ENCODE measurements around the gene ALDH1A3. TPM values are rescaled to one million over a fixed set of nuclear protein-coding genes. Genes with fewer than 3 reads are reported as not detected.
A peak's percentile ranks its signal among the peaks of the same experiment; 100 is the strongest.

The ALDH1A3 gene
- total RNA-seq, 1 donor from 2014 or later = 62.9 TPM

GRCh38 chr15:100901702-100902435, 22.2 kb downstream of the ALDH1A3 start:
- Histone ChIP-seq H3K36me3 (no peaks in the 10 kb centered on the region), H3K27ac (peak overlapping the region; percentile 87), H3K27me3 (no peaks in the 10 kb centered on the region), H3K4me1 (peaks cover 44% of the 10 kb centered on the region), H3K9me3 (no peaks in the 10 kb centered on the region), H3K4me3 (peak overlapping the region; percentile 19 to 29)
- intact Hi-C loops (cut with DNase I) = no loop called here
- TF ChIP-seq CTCF (IDR thresholded peaks at IDR 0.05) (no peak), POLR2A (IDR thresholded peaks at IDR 0.05) (no peak), POLR2AphosphoS5 (IDR thresholded peaks at IDR 0.05; ENCODE audit: insufficient read depth in 1 of 2, low read depth in 1 of 2) (no peak)
- no peak for DNase-seq (ENCODE audit: extremely low spot score in 2 of 2)

GRCh38 chr15:100902436-100903167, 23.0 kb downstream of the ALDH1A3 start:
- peaks cover 44% of the 10 kb centered on the region for H3K4me1 ChIP-seq
- peak overlapping the region; percentile 19 to 29 for H3K4me3 ChIP-seq
- TF ChIP-seq CTCF (IDR thresholded peaks at IDR 0.05) (no peak), POLR2AphosphoS5 (IDR thresholded peaks at IDR 0.05; ENCODE audit: insufficient read depth in 1 of 2, low read depth in 1 of 2) (peak; percentile 88 to 92)
- no peaks in the 10 kb centered on the region for H3K9me3 ChIP-seq
- no peaks in the 10 kb centered on the region for H3K27me3 ChIP-seq
- intact Hi-C loops (cut with DNase I) = no loop called here
- H3K36me3 ChIP-seq = no peaks in the 10 kb centered on the region
- DNase-seq (ENCODE audit: extremely low spot score in 2 of 2) = peak in 1 of 2 donors; percentile 94
- H3K27ac ChIP-seq = peak overlapping the region; percentile 87

- Histone ChIP-seq H3K27ac (peak overlapping the region; percentile 87), H3K4me3 (peak overlapping the region in 1 of 2 donors; percentile 29), H3K27me3 (no peaks in the 10 kb centered on the region), H3K36me3 (no peaks in the 10 kb centered on the region), H3K9me3 (no peaks in the 10 kb centered on the region), H3K4me1 (peaks cover 44% of the 10 kb centered on the region)
- intact Hi-C loops (cut with DNase I) = no loop called here
- TF ChIP-seq CTCF (IDR thresholded peaks at IDR 0.05) (no peak), POLR2A (IDR thresholded peaks at IDR 0.05) (no peak), POLR2AphosphoS5 (IDR thresholded peaks at IDR 0.05; ENCODE audit: insufficient read depth in 1 of 2, low read depth in 1 of 2) (no peak)
- DNase-seq (ENCODE audit: extremely low spot score in 2 of 2) = no peak
Measured at GRCh38 chr15:100903168-100903554, 23.5 kb downstream of the ALDH1A3 start.

- no peaks in the 10 kb centered on the region for H3K27me3 ChIP-seq
- peaks cover 31% of the 10 kb centered on the region for H3K4me1 ChIP-seq
- TF ChIP-seq POLR2AphosphoS5 (IDR thresholded peaks at IDR 0.05; ENCODE audit: insufficient read depth in 1 of 2, low read depth in 1 of 2) (no peak), CTCF (IDR thresholded peaks at IDR 0.05) (no peak), POLR2A (IDR thresholded peaks at IDR 0.05) (no peak)
- H3K27ac ChIP-seq = no peak overlapping the region
- intact Hi-C loops (cut with DNase I) = no loop called here
- no peak overlapping the region for H3K4me3 ChIP-seq
- no peaks in the 10 kb centered on the region for H3K36me3 ChIP-seq
- no peaks in the 10 kb centered on the region for H3K9me3 ChIP-seq
- no peak for DNase-seq (ENCODE audit: extremely low spot score in 2 of 2)
Measured at GRCh38 chr15:100905850-100906249, 26.2 kb downstream of the ALDH1A3 start.

GRCh38 chr15:100908466-100908865, 28.8 kb downstream of the ALDH1A3 start:
- no peaks in the 10 kb centered on the region for H3K36me3 ChIP-seq
- H3K4me3 ChIP-seq = no peak overlapping the region
- peaks cover 6% of the 10 kb centered on the region for H3K4me1 ChIP-seq
- no peaks in the 10 kb centered on the region for H3K9me3 ChIP-seq
- TF ChIP-seq POLR2A (IDR thresholded peaks at IDR 0.05) = no peak
- TF ChIP-seq CTCF (IDR thresholded peaks at IDR 0.05) = no peak
- no peak for TF ChIP-seq POLR2AphosphoS5 (IDR thresholded peaks at IDR 0.05; ENCODE audit: insufficient read depth in 1 of 2, low read depth in 1 of 2)
- intact Hi-C loops (cut with DNase I) = no loop called here
- H3K27ac ChIP-seq = no peak overlapping the region
- no peaks in the 10 kb centered on the region for H3K27me3 ChIP-seq
- DNase-seq (ENCODE audit: extremely low spot score in 2 of 2) = no peak
